GM18498 (cell line): ENCODE measurements around the gene CASZ1.

Experiments used
- ATAC-seq: cut with Tn5 transposase; IDR thresholded peaks from one replicate; pipeline ENCODE4 v1.9.1; 2021; ENCODE audit warnings: mild to moderate bottlenecking, moderate library complexity; ENCODE audit not compliant: unreplicated experiment

CASZ1 gene

DNA sequence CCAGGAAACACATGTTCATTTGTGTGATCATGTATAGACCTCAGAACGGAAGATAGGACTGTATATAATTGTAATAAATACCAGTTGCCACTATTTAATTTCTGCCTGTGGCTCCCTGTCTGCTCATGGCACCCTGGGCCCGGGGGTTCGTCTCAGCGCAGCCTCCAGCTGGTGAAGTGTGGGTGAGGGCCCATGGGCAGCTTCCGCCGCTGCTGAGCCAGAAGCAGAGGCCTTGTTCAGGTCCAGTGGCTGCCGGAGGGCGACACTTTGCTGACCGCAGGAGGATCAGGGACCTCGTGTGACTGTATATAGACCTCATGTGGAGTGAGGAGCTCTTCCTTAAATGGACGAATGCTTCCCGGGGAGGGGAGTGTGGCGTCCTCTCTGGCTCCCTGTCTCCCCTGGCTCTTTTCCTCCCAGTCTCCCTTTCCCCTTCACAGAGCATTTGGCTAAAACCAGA lies 165.8 kb downstream of the CASZ1 start:
- no peak for ATAC-seq

DNA sequence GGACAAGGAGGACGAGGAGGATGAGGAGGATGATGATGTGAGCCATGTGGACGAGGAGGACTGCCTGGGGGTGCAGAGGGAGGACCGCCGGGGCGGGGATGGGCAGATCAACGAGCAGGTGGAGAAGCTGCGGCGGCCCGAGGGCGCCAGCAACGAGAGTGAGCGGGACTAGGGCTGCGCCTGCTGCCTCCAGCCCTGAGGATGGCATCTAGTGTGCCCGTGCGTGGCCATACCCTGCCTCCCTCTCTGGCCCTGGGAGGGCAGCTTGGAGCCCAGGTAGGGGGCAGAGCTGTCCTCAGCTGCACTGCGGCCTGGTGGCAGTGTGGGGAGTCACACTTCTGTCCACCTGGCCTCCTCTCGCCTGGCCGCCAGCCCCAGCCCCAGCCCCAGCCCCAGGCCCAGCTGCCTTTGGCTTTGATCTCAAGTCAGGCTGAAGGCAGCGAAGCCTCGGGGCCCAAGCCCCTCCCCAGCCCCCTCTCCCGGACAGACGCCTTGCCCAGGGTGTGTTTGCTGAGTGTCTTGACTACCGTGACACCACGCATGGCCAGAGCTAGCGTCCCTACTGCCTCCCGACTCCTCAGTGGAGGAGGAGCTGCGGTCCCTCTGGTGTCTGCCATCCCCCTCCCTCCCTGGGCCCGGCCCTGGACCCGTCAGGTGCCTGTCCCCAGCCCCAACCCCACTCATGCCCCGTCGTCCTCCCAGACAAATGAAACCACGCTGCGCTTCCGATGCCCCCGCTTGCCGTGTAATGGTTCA lies 166.5 kb downstream of the CASZ1 start:
- no peak for ATAC-seq

DNA sequence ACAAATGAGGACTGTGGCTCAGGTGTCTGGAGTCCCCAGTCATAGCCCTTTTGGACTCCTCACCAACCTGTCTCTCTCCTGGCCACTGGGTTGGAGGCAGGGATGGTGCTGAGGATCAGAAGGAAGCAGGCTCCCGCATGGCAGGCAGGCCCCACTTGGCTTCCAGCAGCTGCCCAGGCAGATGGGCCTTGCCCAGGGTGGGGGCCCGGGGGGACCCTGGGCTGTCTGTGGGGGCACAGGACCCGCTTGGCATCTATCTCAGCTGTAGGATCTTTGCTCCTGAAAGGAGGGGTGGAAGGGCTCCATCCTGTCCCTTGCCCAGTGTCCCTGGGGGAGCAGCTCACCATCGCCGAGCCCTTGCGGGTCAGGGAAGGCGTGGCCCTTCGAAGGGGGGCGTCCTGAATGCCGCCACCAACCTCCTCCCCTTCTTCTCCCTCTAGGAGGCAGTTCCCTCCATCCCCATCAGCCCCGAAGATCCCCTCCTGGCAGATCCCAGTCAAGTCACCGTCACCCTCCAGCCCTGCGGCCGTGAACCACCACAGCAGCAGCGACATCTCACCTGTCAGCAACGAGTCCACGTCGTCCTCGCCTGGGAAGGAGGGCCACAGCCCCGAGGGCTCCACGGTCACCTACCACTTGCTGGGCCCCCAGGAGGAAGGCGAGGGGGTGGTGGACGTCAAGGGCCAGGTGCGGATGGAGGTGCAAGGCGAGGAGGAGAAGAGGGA lies 167.2 kb downstream of the CASZ1 start:
- ATAC-seq = no peak

DNA sequence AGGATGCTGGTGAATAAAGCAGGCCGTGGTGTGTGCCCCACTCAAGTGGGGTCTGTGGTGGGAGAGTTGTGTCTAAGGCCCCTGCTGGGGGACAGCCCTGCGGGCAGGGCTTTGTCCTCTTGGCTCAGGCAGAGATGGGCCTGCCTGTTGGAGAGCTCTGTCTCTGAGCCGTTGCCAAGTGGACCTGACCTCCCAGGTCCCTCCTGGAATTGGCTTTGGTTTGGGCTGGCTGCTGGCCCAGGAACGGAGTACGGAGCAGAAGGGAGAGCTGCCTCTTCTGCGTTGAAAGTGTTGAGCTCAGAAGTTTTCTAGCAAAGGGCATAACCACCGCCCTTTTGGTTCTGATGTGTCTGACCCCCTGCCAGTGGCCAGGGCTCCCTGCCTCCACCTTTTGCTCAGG lies 167.8 kb downstream of the CASZ1 start:
- no peak for ATAC-seq

DNA sequence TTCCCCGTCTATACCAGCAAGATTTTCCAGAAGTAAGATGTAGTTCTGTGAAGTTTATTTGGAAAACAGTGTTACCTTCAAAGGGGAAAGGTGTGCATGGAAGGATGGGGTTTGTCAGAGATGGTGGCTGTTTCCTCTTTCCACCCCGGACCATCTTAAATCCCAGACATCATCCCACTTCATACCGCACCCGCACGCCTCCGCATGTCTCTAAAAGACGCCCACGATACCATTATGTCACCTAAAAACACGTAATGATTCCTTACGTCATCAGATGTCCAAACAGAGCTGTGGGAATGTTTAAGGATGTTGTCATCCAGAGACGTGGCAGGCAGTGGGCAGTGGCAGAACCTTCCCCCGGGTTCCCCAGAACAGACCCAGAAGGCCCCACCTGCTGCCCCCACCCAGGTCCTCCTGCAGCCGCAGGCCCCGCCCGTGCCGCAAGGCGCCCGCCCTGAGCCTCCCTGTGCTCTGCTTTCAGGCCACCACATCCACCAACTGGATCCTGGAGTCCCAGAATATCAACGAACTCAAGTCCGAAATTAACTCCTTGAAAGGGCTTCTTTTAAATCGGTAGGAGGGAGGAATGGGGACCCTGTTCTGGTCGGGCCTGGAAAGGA lies 169.5 kb downstream of the CASZ1 start:
- ATAC-seq = no peak

DNA sequence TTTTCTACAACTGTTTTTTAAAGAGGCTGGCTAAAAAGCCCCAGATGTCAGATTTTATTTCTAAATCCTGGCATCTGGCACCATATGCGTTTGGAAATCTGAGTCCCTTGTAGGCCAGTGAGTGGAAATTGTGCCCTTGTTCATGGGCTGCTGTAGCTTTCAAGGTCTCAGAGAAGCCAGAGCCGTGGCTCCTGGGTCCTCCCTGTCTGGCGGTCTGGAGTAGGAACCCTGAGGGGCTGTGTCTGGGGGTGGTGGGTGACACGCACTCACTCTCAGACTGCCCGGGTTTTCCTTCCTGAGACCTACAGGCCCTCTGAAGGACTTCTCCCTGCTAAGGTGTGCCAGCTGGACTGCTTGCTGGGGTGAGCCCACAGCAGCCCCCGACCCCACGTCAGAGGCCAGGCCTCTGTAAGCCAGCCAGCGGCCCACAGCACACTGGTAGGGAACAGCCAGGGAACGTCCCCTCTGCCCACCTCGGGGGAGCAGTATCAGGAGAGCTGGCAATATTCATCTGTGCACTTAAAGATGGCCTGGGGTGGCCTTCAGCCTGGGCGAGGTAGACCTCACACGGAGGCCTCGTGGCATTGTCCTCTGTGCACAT lies 170.2 kb downstream of the CASZ1 start:
- no peak for ATAC-seq

DNA sequence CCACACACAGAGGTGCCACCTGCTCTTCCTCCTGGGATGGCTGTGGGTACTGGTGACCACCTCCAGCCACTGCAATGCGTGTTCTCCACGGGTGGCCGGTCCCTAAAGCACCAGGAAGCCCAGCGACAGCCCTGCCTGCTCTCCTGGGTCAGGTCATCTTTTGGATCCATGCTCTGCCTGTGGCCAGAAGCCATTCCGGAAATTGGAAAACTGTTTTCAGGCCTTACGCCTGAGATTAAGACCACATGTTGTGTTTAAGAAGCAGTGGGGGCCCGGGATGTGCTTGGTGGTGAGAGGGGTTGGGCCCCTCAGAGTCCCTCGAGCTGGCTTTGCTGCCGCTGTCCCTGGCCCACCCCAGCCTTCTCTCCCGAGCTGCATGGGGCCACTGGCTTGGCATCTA lies 170.9 kb downstream of the CASZ1 start:
- no peak for ATAC-seq

DNA sequence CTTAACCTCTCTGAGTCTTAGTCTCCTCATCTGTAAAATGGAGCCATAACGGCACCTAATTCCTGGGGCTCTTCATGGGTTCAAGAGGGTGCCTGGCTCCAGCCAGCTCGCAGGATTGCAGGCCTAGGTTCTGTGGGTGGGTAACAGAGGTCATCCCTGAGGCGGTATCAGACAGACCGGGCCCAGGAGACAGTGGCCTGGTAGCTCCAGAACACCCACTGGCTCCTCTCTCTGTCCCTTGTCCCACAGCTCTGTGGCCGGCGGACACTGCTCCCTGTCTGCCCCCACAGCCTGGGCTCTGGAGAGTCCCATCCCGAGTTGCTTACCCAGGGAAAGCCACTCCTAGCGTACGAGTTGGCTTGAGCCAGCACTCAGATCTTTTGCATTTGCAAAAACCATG lies 171.4 kb downstream of the CASZ1 start:
- no peak for ATAC-seq

DNA sequence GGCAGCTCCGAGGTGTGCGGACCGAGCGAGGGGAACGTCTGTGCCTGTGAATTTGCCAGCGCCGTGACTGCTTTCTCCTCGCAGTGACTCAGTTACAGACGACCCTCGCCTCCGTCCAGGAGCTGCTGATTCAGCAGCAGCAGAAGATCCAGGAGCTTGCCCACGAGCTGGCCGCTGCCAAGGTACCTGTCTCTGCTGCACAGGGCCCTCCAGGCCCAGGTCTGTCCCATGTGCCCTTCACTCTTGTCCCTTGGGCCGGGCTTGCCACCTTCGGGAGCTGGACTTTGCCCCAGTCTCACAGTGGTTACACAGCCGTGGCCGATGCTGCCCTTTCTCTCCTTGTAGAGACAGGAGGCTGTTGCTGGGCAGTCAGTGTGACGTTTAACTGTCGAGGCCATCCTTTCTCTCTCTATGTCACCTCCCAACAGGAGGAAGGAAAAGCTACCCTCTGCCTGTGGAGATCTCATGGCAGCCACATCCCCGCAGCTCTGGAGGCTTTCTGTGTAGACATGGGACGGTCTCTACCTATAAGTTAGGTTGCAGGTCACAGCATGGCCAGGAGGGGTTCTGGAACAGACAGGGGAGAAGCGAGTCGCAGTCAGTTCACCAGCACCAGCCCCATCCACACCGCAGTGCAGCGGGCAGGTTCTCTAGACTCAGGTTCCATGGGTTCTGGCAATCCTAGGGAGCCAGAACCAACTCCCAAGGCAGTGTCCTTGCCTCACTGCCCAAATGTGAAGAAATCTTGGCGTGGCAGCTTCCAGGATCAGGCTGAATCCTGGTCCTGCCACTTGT lies 172.0 kb downstream of the CASZ1 start:
- no peak for ATAC-seq

DNA sequence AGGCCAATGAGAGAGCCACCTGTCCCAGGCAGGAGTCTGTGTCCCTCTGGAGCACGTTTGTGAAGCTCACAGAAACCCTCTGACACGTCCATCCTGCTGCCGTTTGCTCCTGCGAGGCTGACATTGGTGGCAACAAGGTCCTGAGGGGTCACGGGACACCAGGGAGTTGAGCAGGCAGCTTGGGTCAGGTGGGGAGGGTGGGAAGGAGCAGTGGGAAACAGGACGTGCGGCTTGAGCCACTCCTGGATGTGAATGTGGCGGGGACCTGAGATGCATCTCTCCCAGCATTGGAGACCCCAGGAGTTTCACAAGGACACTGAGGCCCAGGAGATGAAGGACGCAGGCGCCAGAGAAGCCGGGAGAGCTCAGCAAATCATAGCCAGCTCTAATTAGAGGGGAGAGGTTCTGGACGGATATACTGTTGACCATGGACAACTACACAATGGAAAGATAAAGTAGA lies 172.7 kb downstream of the CASZ1 start:
- no peak for ATAC-seq

DNA sequence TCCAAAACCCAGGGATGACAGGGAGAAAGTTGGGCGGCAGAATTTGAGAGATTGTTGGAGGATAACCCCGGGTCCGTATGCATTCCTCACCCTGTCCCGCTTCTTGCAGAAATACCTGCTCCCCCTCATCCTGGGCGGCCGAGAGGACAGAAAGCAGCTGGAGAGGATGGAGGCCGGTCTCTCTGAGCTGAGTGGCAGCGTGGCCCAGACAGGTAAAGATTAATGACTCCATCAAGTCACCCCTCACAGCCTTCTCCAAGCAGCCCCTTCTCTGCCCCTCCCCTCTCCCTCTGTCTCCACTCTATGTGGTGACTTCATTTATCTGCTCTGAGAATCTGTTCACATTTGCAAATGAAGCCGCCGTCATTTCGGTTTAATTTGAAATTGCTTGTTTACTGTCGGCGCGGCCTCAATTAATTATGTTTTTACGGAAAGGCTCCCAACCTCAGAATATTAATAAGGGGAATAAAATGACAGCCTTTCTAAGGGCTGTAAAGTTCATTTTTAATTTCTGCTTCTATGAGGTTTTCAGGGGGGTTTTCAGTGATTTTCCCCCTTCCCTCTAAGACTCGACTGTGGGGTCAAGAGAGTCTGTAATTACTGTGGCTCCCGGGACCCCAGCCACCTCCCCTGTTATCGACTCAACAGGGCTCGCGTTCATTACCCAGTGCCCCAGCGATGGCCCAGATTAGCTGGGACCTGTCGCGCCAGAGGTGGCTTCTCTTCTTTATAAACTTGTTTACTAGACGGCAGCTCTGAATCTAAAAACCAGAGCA lies 173.3 kb downstream of the CASZ1 start:
- no peak for ATAC-seq

DNA sequence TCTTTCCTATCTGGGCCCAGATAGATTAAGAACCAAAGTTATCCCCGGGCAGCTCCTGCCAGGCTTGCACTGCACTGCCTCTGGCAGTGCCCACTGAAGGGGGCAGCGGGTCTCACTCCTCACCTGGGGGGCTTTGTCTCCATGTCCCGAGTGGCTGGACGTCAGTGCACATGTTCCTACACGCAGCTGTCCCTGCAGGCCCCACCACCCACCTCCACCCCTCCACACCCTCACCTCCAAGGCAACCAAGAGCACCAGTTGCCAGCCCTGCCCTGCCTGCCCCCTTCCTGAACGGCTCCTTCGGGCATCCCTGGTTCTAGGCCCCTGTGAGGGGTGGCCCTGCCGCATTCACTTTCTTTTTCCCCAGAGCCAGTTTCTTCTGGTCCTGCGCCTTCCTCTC lies 174.5 kb downstream of the CASZ1 start:
- ATAC-seq = no peak

DNA sequence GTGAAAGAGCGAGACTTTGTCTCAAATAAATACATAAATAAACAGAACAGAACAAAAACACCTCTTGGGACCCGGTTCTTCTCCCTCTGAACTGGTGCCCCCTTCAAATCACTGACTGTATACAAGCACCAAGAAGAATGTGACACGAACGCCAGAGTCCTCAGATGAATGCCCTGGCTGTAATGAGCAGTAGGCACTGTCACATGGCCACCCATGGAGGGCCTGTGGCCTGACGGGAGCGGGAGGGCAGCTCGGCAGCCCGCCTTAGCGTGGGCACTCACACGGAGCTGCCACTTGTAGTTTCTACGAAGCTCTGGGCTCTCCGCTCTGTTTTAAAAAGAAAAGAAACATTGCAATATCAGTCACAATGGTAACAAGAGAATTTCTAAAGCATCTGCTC lies 175.7 kb downstream of the CASZ1 start:
- ATAC-seq = no peak

DNA sequence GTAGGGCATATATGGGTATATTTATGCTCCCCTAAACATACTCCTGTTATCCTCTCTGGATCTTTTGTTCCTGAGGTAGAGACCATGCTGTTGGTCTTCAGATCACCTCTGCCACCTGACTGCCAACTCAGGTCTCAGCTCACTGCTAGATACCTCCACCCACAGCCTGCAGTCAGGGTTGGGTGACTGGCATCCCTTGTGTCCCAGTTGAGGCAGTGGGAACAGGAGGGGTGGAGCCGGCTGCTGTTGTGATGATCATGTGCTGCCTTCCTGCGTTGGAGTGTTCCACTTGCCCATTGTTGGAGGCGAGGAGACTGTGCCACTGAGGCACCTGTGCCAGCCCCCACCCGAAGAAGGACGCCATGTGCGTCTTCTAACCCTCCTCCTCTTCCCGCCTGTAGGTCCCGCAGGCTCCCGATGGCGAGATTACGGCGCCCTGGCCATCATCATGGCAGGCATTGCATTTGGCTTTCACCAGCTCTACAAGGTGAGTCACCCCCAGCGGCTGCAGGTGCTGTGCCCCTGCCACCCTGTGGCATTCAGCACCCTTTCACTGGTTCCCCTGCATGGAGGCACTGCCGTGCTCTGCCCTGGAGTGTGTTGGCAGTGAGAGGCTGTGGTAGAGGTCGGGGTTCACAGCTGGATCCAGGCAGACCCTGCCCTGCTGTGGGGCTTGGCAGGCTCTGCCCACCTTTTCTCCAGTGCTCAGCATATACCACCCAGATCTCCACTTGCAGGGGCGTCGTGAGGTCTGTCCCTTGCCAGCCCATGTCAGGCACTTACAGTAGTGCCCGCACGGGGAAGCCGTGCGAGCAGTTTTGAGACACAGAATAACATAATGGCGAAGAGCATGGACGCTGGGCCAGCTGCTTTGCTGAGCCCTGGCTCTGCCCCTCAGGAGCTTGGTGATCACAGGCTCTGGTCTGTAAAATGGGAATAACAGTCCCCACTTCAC lies 178.2 kb downstream of the CASZ1 start:
- ATAC-seq = no peak

DNA sequence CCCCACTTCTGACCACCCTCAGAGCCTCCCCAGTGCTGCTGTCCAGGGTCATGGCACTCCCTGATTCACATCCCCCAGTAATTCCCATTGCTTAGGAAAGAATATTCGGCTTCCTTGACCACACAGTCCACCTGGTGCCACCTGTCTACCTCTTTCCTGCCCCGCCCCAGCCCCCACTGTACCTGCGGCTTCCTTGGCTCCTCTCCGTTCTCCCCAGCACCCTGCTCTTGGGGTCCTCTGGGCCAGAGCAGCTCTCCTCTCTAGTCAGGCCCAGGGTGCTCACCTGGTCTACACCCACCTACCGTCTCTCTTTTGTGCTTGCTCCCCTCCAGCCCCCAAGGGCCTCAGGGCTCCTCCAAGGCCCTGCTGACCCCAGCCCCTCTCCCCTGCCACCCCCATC lies 179.1 kb downstream of the CASZ1 start:
- no peak for ATAC-seq

DNA sequence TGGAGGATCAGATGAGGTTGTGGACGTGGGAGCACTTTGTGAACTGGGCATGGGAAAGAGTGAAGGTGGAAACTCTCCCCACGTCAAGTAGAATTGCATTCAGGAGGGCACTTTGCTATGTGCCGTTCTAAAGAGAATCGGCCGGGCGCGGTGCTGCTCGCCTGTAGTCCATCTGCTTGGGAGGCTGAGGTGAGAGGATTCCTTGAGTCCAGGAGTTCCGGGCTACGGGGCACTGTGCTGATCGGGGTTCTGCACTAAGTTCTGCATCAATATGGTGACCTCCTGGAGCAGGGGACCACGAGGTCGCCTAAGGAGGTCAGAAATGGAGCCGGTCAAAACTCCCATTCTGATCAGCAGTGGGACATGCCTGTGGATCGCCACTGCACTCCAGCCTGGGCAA lies 179.8 kb downstream of the CASZ1 start:
- no peak for ATAC-seq

DNA sequence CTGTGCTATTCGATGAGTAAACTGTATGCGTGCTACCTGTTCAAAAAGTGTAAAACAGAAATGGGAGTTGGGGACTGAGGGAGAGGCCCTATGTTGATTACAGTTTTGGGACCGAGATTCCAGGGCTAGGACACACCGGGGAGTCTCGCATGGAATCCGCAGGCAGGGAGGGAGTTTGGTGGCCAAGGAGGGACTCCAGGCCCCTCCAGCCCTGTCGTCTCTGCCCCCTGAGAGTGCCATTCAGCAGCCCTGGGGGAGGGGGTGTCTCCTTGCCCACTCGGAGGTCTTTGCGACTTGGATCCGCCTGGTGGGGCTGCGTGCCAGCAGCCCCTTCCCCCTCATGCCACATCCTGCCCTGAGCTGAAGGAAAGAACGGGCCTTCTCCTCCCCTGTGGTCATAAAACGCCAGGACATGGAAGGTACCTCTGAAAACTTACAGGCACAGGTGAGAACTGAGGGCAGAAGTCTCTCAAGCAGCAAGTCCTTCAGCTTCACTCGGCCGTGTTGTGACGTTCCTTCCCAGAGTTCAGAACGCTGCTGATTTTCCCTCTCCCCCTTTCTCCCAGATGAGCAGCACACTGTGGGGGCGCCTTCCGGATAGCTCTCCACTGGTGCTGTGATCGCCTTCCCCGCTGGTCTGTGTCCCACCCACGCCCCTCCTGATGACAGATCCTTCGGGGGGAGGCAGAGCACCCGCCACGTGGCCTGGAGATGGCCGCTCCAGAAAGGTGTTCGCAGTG lies 180.3 kb downstream of the CASZ1 start:
- ATAC-seq = no peak

DNA sequence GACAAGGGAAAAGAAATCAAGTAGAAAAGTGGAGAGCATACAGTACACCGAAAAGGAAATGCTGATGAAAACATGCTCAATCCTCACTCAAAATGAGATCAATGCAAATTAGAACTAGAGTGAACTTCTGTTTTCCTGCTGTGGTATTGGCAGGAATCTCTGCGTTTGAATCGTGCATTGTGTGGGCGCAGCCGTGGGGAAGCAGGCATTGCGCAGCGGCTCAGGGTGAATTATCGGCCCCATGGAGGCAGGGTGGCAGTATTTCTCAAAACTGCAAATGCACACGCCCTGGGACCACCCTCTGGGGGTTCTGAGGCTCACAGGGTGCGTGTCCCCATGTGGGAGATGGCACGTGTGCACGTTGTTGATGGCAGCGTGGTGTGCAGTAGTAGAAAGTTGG lies 181.1 kb downstream of the CASZ1 start:
- ATAC-seq = no peak
